Inferior parietal cortex (tissue), 1 donor: ENCODE data around the gene PSTPIP1.

ENCODE experiments used
- DNase-seq: peaks from one replicate; pipeline ENCODE4 v3.0.0-alpha.2; 2016; ENCODE audit errors: extremely low spot score

The PSTPIP1 gene

DNA sequence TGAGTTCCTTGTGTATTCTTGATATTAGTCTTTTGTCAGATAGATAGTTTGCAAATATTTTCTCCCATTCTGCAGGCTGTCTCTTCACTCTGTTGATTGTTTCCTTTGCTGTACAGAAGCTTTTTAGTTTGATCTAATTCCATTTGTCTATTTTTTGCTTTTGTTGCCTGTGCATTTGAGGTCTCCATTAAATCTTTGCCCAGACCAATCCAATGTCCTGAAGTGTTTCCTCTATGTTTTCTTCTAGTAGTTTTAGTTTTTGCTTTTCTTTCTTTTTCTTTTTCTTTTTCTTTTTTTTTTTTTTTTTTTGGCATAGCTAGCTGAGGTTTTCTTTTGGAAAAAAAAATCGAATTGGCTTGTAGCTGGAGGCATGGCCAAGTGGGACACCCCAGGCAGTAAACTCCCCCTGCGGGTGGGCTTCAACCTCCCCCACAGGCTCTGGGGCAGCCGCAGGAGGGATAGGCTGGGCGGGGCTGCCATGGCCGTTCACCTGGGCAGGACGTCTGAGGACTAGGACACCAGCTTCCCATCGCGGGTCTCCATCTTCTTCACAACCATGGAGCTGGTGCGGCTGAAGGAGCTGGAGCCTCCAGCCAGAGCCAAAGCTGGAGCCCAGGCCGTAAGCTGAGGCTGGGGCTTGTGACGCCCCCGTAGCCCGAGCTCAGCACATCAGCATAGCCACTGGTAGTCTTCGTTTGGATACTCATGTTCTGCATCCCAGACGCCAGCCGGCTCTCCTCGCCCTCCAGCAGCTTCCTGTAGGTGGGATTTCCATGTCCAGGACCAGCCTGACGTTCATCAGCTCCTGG is 16.2 kb upstream of the PSTPIP1 start:
- DNase-seq: no peak

- no peak for DNase-seq
These were observed 15.5 kb upstream of the PSTPIP1 start for GRCh38 chr15:76979331-76979925.

DNA sequence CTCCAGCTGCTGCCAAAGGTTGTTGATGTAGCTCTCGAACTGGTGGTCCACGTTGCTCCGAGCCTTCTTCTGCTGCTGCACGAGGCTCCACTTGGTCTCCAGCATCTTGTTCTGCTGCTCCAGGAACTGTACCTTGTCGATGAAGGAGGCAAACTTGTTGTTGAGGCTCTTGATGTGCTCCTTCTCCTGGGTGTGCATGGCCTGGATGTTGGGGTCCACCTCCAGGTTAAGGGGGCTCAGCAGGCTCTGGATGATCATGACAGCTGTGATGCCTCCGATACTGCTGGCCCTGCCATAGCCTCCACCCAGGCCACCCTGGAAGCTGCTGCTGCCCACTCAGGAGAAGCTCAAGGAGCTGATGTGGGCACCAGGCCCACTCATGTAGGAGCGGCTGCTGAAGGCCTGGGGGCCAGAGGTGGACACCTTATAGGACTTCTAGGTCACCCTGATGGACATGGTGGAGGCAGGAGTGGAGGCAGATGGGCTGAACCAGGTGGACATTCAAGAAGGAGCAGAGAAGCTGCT is 14.9 kb upstream of the PSTPIP1 start:
- DNase-seq: no peak

DNA sequence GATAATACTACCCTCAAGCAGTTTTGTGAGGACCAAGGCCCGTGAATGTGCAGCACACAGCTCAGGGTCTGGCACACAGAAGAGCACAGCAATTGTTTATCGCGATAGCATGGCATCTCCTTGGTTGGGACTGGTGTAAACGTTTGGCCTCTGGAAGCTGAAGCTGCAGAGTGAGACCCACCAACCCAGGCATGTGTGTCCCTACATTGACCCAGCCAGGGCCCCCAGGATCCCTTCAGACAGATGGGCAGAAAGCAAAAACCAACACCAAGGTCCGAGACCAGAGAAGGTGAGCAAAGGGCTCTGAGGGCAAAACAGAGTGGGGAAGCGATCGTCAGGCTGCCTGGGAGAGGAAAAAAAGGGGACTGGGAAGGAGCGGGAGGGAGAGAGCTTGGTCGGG is 12.6 kb upstream of the PSTPIP1 start:
- DNase-seq: no peak

DNA sequence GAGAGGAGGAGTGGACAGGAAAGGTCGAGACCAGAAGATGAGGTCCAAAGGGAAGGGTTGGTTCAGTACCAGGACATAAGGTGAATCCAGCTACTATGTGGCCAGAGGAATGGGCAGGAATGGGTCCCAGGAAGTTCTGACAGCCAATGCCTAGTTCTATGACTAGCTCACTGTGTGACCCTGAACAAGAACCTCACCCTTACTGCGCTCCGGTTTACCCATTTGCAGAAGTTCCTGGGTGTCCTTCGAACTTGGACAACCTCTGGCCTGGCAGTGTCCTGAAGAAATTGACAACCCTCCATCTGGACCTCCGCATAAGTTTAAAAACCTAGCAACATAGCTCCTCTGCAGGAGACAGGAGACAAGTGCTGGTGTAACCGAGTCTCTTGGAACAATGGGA is 12.2 kb upstream of the PSTPIP1 start:
- DNase-seq: no peak

DNA sequence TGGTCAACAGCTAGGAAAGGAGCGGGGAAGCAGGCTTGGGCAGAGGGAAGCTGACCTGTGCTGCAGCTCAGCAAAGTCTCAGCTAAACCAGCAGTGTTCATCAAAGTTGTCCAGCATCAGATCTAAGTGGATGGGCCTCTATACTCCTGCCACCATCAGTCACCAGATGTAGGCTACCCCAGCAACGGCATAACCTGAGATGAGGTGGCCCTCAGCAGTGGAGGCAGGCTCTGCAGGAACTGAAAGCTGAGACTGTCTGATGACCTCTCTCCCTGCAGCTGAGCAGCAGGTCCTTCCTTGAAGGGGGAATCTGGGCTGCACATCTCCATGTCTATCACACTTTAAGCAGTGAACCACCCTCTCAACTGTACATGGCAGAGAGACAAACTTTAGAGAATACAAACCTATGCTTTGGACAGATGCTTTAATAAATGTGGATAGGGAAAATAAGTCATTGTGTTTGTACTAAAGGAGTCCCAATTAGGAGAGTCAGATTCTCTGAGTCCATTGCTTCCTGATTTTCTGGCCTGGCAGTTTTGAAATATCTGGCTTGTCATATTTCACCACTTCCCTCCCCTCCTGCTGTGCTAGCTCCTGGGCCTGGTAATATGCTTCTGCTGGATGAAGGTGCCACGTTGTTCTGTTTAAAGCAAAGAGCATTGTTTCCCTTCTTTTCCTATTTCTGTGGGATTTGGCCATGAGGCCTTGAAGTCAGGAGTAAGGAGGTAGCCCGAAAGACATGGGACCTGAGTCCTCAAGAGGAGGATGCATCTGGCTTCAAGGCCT is 11.1 kb upstream of the PSTPIP1 start:
- no peak for DNase-seq

DNA sequence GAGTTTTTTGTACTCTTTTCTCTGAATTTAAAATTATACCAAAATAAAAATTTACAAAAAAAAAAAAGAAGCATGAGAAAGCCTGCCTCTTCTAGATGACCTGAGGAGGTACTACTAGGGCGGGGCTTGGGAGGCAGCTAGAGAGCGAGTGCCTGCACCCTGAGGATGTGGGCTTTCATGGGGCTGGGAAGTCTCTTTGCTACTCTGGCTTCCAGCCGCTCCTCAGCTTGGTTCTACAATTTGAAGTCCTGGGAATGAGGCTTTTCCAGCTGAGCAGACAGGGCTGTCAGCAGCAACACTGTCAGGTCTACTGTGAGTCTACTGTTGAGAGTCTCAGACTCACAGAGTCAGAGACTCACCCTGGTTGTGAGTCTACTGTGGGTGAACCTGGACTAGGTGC is 8.2 kb upstream of the PSTPIP1 start:
- no peak for DNase-seq

GRCh38 chr15:76987276-76987675 is 7.7 kb upstream of the PSTPIP1 start:
- DNase-seq: no peak

GRCh38 chr15:76987896-76988860 is 6.7 kb upstream of the PSTPIP1 start:
- no peak for DNase-seq

GRCh38 chr15:76988867-76989780 is 5.8 kb upstream of the PSTPIP1 start:
- no peak for DNase-seq

DNA sequence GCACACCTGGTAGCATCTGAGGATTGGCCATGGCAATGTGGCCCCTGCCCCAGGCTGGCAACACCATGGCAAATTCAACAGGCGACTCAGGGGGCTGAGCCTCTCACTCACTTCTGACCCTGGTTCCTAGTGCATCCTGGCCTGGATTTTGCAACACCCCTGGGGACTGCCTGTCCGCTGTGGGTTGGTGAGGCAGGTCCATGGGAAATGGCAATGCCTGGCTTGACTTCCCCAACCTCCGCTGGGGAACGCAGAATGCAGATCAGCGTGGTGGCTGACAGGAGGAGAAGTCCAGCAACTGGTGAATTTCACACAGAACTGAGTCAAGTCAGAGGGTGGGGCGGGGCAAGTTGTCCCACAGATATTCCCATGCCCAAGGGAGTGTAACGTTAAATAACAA is 3.9 kb upstream of the PSTPIP1 start:
- DNase-seq: no peak

DNA sequence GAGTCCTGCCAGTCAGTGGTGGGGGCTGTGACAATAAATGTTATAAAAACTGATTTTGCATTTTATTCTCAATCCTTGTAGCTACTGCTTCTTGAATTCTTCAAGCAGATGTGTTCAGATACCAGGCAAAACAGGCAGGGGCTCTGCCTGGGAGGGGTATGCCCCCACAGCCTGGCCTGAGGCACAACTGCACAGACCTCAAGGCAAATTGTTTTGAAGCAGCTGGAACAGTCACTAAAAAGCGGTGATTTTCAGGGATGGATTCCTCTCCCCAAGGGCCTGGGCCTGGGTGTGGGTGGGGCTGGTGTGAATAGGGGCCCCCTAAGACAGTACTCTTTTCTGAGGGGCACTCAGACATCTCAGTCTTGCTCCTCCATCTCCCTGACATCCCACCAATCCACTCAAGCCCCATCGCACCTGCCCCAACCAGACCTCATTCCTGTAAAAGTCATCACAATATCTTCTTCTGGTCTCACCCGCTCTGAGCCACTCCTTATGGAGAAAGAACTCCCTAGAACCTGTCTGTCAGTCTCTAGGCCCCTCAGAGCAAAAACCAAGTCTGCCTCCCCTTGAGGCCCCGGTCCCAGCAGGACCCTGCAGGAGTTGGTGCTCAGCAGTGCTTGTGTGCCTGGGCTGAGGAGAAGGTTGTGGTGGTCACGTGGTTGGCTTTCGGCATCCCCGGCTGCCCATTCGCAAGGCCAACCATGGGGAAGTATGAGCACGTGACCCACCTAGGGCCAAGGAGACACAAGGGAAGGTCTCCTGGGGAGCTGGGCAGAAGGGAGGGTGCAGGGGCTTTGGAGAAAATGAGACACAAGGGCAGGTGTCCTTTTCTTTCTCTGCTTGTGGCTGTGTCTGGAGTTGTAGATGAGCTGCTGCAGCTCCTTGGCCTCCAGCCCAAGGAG is 2.9 kb upstream of the PSTPIP1 start:
- DNase-seq: no peak

- DNase-seq: no peak
These were observed 1.7 kb upstream of the PSTPIP1 start for GRCh38 chr15:76993114-76993725.

DNA sequence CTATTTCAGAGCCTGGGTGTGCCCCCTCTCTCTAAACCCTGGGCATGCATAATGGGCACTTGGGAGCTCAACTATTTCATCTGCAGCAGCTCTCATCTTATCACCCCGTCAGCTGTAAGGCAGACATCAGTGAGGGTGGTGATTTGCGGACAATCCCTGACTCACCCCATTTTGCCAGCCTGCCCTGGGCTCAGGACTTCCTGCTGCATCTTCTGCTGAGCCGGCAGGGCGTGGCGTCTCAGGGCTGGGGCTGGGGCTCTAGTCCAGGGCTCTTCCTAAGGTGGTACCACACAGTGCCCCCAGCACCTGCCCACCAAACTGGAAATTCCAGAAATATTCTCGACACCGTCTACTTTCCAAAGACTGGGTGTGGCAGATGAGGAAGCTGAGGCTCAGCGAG is 925 bp upstream of the PSTPIP1 start:
- DNase-seq: no peak

- DNase-seq: no peak
These were observed 430 bp upstream of the PSTPIP1 start for GRCh38 chr15:76994496-76994895.

DNA sequence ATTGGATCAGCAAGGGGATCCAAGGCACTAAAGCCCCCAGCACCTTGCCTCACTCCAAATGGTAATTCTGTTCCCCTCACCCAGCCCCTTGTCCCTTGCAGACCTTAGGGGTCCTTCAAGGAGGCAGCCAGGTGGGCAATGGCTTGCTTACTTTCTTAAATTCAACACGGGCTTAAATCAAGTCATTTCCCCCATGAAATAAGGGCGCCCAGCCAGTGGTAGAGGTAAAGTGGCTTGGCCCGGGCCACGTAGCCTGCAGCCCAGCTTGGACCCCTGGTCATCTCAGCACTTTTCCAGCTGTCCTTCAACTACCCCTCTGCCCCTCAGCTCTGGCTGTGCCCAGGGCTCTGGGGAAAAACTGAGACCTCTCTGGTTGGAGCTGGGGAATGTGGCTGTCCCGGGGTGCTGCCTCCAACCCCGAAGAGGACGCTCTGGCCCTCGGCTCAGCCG is 1.2 kb downstream of the PSTPIP1 start:
- DNase-seq: no peak

DNA sequence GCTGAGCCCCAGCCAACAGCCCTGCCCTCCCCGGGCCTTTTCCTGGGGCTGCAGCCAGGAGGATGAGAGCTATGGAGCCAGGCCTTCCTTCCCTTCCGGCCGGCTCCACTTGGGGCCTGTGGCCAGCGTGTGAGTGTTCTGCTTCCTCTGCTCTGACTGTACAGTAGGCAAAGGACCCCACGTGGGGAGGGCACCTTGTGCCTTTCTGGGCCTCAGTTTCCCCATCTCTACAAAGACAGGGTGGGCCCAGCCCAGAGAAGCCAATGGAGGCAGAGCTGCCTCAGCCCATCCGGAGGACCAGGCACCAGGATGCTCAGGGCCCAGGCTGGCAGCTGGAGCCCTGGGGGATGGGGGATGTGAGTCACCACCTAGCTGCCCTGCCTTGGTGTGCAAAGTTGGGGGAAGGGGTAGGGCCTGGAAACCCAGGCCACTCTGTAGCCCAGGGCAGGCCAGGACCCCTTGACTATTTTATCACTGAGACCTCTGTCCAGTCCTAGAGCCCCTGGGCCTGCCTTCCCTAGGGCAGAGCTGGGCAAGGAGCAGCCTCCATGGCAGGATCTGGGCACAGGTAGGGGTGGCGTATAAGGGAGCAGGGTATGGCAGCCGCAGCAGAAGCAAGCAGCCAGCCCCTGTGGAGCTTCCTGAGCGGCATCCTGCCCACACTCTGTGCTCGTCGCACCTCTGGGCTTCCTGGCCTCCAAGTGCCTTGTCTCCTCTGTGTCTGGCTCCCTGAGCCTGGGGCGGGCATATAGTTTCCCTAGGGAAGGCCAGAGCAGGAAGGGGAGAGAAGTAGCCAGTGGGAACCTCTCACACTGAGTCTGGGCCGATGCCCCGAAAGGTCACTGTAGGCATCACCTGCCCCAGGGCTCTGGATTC is 1.8 kb downstream of the PSTPIP1 start:
- DNase-seq: no peak
